ENCODE measurements around the gene HAUS1. TPM values are rescaled to one million over a fixed set of nuclear protein-coding genes. Genes with fewer than 3 reads are reported as not detected.

HAUS1 gene
- total RNA-seq, 4 donors from 2014 or later = 21.5 to 47.8 (median 36.1) TPM

DNA sequence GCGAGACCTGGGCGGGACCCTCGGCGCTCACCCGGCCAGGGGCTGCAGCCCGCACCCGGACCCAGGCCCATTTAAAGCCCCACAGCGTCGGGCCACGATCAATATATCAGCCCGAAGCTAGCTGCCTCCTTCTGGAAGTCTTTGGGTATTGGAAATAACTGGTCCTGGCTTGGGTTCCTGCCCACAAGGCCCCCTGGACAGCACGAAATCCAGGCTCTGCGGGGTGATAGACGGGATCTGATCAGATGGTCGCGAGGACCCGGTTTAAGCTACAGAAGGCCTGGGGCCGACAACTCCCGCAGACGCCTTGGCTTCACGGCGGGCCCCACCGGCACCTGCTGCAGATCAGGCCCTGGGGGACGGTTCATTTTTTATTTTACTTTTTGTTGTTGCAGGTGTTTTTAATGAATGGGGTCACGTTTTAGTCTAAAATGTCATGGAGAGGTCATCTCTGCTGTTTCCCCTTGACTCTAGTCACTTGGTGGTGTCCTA, 31.8 kb upstream of the HAUS1 start:
- intact Hi-C loops (cut with DNase I; ENCODE audit: low total_unique reads) = loop anchor here (10.0 kb wide), 1 partner anchor 398 kb away; no protein-coding TSS in a partner anchor
- Histone ChIP-seq H3K4me3 (peak overlapping the region; percentile 33 to 63), H3K27me3 (no peaks in the 10 kb centered on the region), H3K4me1 (peaks cover 6 to 10% of the 10 kb centered on the region in 2 donors), H3K9me3 (no peaks in the 10 kb centered on the region), H3K36me3 (no peaks in the 10 kb centered on the region), H3K27ac (peak overlapping the region in 1 of 2 donors; percentile 29)
- TF ChIP-seq POLR2A (IDR thresholded peaks at IDR 0.05) = no peak
- TF ChIP-seq, protein P1, sequence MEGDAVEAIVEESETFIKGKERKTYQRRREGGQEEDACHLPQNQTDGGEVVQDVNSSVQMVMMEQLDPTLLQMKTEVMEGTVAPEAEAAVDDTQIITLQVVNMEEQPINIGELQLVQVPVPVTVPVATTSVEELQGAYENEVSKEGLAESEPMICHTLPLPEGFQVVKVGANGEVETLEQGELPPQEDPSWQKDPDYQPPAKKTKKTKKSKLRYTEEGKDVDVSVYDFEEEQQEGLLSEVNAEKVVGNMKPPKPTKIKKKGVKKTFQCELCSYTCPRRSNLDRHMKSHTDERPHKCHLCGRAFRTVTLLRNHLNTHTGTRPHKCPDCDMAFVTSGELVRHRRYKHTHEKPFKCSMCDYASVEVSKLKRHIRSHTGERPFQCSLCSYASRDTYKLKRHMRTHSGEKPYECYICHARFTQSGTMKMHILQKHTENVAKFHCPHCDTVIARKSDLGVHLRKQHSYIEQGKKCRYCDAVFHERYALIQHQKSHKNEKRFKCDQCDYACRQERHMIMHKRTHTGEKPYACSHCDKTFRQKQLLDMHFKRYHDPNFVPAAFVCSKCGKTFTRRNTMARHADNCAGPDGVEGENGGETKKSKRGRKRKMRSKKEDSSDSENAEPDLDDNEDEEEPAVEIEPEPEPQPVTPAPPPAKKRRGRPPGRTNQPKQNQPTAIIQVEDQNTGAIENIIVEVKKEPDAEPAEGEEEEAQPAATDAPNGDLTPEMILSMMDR (IDR thresholded peaks at IDR 0.05) = no peak
- DNase-seq = no peak

DNA sequence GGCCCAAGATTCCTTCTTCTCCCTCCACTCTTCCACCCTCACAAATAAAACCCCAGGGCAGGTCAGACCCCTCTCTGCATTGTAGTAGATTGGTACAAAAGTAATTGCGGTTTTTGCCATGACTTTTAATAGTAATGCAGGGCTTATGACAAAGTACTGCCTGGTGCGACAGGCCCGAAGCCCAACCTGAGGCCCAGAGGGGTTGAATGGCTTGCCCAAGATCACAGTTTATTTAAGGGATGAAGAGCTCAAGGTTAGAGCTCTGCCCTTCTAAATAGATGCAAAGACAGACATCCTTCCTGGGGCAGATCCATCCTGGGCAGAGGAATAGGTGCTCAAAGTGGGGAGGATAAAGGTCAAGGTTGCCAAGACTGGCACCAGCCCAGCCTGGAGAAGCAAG, 31.2 kb upstream of the HAUS1 start:
- Histone ChIP-seq H3K4me1 (peaks cover 6 to 10% of the 10 kb centered on the region in 2 donors), H3K4me3 (no peak overlapping the region), H3K36me3 (no peaks in the 10 kb centered on the region), H3K27me3 (no peaks in the 10 kb centered on the region), H3K27ac (no peak overlapping the region), H3K9me3 (no peaks in the 10 kb centered on the region)
- TF ChIP-seq POLR2A (IDR thresholded peaks at IDR 0.05) = no peak
- TF ChIP-seq, protein P1 (IDR thresholded peaks at IDR 0.05) = no peak
- DNase-seq = no peak
- intact Hi-C loops (cut with DNase I; ENCODE audit: low total_unique reads) = loop anchor here (10.0 kb wide), 1 partner anchor 398 kb away; no protein-coding TSS in a partner anchor

DNA sequence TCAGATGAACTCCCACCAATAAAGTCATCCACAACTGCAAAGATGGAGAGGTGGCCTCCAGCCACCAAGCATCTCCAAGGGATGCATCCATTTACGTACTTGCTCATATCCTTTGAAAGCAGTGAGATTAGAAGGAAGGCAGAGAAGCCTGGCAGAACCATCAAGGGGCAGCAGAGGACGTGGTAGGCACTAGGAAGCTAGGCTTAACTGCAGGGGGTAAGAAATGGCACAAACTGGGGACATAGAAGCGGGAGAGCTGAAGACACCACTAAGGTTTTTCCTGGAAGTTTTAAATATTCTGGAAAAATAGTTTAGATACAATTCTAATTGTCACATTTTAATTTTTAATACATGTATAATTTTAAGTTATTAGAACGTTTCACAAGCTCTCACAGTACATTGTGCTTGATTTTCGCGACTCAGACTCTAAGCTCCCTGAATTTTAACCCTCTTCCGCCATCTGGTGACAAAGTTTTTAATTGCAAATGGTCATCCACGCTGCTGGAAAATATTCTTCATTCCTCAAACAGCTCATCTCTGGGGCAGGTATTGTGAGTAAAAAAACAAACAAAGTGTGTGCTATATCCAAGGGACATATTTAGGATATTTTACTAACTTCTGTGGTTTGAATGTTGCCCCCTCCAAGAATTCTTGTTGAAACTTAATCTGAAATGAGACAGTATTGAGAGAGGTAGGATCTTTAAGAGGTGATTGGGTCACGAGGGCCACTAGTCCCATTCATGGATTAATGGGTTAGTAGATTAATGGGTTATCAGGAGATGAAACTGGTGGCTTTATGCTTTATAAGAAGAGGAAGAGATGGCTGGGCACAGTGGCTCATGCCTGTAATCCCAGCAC, 30.5 kb upstream of the HAUS1 start:
- no peaks in the 10 kb centered on the region for H3K27me3 ChIP-seq
- TF ChIP-seq, protein P1 (IDR thresholded peaks at IDR 0.05) = peak; percentile 64 to 70 (median 66)
- no peak for TF ChIP-seq POLR2A (IDR thresholded peaks at IDR 0.05)
- intact Hi-C loops (cut with DNase I; ENCODE audit: low total_unique reads) = loop anchor here (10.0 kb wide), 1 partner anchor 399 kb away; no protein-coding TSS in a partner anchor
- peaks cover 6 to 10% of the 10 kb centered on the region in 2 donors for H3K4me1 ChIP-seq
- H3K36me3 ChIP-seq = no peaks in the 10 kb centered on the region
- no peak overlapping the region for H3K27ac ChIP-seq
- H3K4me3 ChIP-seq = no peak overlapping the region
- DNase-seq = peak; percentile 26 to 44
- H3K9me3 ChIP-seq = no peaks in the 10 kb centered on the region

DNA sequence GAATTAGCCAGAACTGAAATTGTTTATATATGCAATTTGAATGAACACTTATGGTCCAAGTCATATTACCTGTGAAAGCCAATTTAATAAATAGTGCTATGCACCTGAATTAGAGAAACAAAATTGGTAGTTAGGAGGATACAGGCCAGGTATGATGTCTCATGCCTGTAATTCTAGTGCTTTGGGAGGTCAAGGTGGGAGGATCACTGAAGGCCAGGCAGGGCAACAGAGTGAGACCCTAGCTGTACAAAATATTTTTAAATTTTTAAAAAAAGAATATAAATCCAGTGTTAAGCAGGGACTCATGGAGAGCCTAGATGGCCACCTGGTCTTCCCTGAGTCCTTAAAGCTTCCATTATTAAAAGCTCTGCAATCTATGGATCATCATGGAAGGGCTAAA, 24.8 kb upstream of the HAUS1 start:
- Histone ChIP-seq H3K9me3 (no peaks in the 10 kb centered on the region), H3K36me3 (no peaks in the 10 kb centered on the region), H3K4me1 (no peaks in the 10 kb centered on the region), H3K27me3 (no peaks in the 10 kb centered on the region), H3K4me3 (no peak overlapping the region), H3K27ac (no peak overlapping the region)
- TF ChIP-seq POLR2A (IDR thresholded peaks at IDR 0.05) = no peak
- TF ChIP-seq, protein P1 (IDR thresholded peaks at IDR 0.05) = no peak
- intact Hi-C loops (cut with DNase I; ENCODE audit: low total_unique reads) = loop anchor here (10.0 kb wide), 1 partner anchor 405 kb away; no protein-coding TSS in a partner anchor
- no peak for DNase-seq

DNA sequence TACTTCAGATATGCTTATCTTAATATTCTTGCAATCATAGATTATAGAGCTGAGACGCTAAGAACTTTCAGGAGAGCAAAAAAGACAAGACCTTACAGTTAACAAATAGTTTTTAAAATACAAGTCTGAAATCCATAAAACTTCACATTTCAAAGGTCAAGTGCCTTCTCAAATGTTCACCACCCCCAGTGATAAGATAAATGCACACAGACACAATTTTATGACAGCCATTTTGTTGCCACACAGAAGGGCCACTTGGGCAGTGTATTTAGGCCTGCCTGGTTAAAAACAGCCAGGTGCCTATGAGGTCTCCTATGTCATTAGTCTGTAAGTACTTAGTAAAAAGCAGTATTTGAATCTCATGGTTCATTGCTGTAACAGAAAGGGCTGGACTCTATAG, 24.0 kb upstream of the HAUS1 start:
- DNase-seq = no peak
- no peaks in the 10 kb centered on the region for H3K36me3 ChIP-seq

More for the DNA sequence above, 24.0 kb upstream of the HAUS1 start:
- intact Hi-C loops (cut with DNase I; ENCODE audit: low total_unique reads) = no loop called here
- Histone ChIP-seq H3K27ac (no peak overlapping the region), H3K4me1 (no peaks in the 10 kb centered on the region), H3K4me3 (no peak overlapping the region), H3K27me3 (no peaks in the 10 kb centered on the region), H3K9me3 (no peaks in the 10 kb centered on the region)
- TF ChIP-seq POLR2A (IDR thresholded peaks at IDR 0.05) = no peak

Data from uterus (tissue), 4 donors.